GM23248 (cell line): ENCODE results near the gene RER1. TPM values are rescaled to one million over a fixed set of nuclear protein-coding genes. Genes with fewer than 3 reads are reported as not detected.

Experiments
- DNase-seq: peaks from one replicate; pipeline ENCODE4 v3.0.0-alpha.2; 2015
- H2AFZ ChIP-seq: fragments of 200-600 bp; sonication (generic); 2 replicates; pipeline ENCODE4 v1.6.1; 2016; ENCODE audit warnings: antibody characterized with exemption
- H3F3A ChIP-seq: fragments of 200-600 bp; sonication (generic); 2 replicates; pipeline ENCODE4 v1.6.1; 2016; ENCODE audit warnings: mild to moderate bottlenecking, antibody characterized with exemption, mixed run types; ENCODE audit not compliant: insufficient read depth
- H3K27ac ChIP-seq: fragments of 200-600 bp; sonication (generic); 2 replicates; pipeline ENCODE4 v1.5.1; 2016; ENCODE audit warnings: mild to moderate bottlenecking
- H3K27me3 ChIP-seq: fragments of 200-600 bp; sonication (generic); replicated peaks from 2 replicates; pipeline ENCODE4 v1.6.1; 2016; ENCODE audit warnings: mild to moderate bottlenecking; ENCODE audit not compliant: insufficient read depth
- H3K36me3 ChIP-seq: fragments of 200-600 bp; sonication (generic); 2 replicates; pipeline ENCODE4 v1.6.1; 2016; ENCODE audit warnings: low read depth, mild to moderate bottlenecking
- H3K4me1 ChIP-seq: fragments of 200-600 bp; sonication (generic); 2 replicates; pipeline ENCODE4 v1.6.1; 2016; ENCODE audit warnings: mild to moderate bottlenecking; ENCODE audit not compliant: insufficient read depth
- H3K4me2 ChIP-seq: fragments of 200-600 bp; sonication (generic); one replicate; pipeline ENCODE4 v1.6.1; 2016; ENCODE audit warnings: mild to moderate bottlenecking; ENCODE audit not compliant: unreplicated experiment
- H3K4me3 ChIP-seq: fragments of 200-600 bp; sonication (generic); 2 replicates; pipeline ENCODE4 v1.5.1; 2016; ENCODE audit warnings: mild to moderate bottlenecking
- H3K79me2 ChIP-seq: fragments of 200-600 bp; sonication (generic); 2 replicates; pipeline ENCODE4 v1.6.1; 2016; ENCODE audit warnings: mild to moderate bottlenecking; ENCODE audit not compliant: insufficient read depth
- H3K9ac ChIP-seq: fragments of 200-600 bp; sonication (generic); 2 replicates; pipeline ENCODE4 v1.6.1; 2016; ENCODE audit warnings: mild to moderate bottlenecking
- H3K9me2 ChIP-seq: fragments of 200-600 bp; sonication (generic); 2 replicates; pipeline ENCODE4 v1.6.1; 2016; ENCODE audit warnings: mixed run types, mild to moderate bottlenecking, moderate library complexity; ENCODE audit not compliant: insufficient read depth
- H3K9me3 ChIP-seq: fragments of 200-600 bp; sonication (generic); one replicate; pipeline ENCODE4 v1.6.1; 2017; ENCODE audit warnings: low read depth
- H4K20me1 ChIP-seq: fragments of 200-600 bp; sonication (generic); 2 replicates; pipeline ENCODE4 v1.6.0; 2016; ENCODE audit not compliant: insufficient read depth
- EZH2 ChIP-seq: fragments of 200-600 bp; sonication (generic); IDR thresholded peaks from 2 replicates; pipeline ENCODE4 v1.6.1; 2018; ENCODE audit warnings: antibody characterized with exemption, mild to moderate bottlenecking; ENCODE audit not compliant: insufficient read depth, poor library complexity, severe bottlenecking
- EZH2phosphoT487 ChIP-seq: fragments of 200-600 bp; sonication (generic); IDR thresholded peaks from 2 replicates; pipeline ENCODE4 v1.6.1; 2018; ENCODE audit warnings: antibody characterized with exemption, moderate library complexity, mild to moderate bottlenecking, low read depth; ENCODE audit not compliant: insufficient read depth
- WGBS, 2 experiments: methylation state at CpG; one replicate each; pipeline ENCODE4 v1.1.6; 2015 to 2017; ENCODE audit warnings: low lambda C conversion rate in 2 of 2, low coverage in 1 of 2; ENCODE audit errors: missing lambda C conversion rate in 2 of 2; 5-methylcytosine and 5-hydroxymethylcytosine counted together
- in situ Hi-C: fragments of 300-500 bp; cut with MboI; formaldehyde crosslinking; loops from 2 replicates; pipeline ENCODE4 v1.15.0; 2020
- polyA plus RNA-seq: library from polyadenylated mRNA; unstranded; fragments of >200 nt; fragmentation: Nextera tagmentation; extraction: Ambion mirVana; gene quantifications from 2 replicates; pipeline ENCODE4 v1.2.1, GENCODE V29; 2016
- total RNA-seq: library from RNA; depleted of rRNA; stranded (reverse); fragments of >200 nt; shearing (Covaris generic); gene quantifications from 2 replicates; pipeline ENCODE4 v1.2.3, GENCODE V29; 2014; rRNA removed

Gene RER1
- total RNA-seq (69.7 and 135 TPM in 2 replicates), polyA plus RNA-seq (328 and 331 TPM in 2 replicates)

- no peaks in the 10 kb centered on the region for H4K20me1 ChIP-seq
- TF ChIP-seq EZH2 (no peak), EZH2phosphoT487 (no peak)
- no peaks in the 10 kb centered on the region for H3K9me3 ChIP-seq
- peaks cover 60% of the 10 kb centered on the region for H3K79me2 ChIP-seq
- H3K9me2 ChIP-seq, result no peaks in the 10 kb centered on the region
- H3K27ac ChIP-seq, result peak within 1 kb of the TSS; percentile 55
- H3K4me2 ChIP-seq, result peak within 1 kb of the TSS; percentile 98
- H3K4me1 ChIP-seq, result peaks cover 11% of the 10 kb centered on the region
- no peaks in the 10 kb centered on the region for H3F3A ChIP-seq
- 0 to 1% methylated on average over 88 to 91 of the region's 103 CpGs for WGBS, 2 experiments
- no peaks in the 10 kb centered on the region; the same call in 1 of the 2 replicates for H3K36me3 ChIP-seq
- DNase-seq, result peak; percentile 100
- in situ Hi-C loops, result no loop called here
- no peaks in the 10 kb centered on the region for H3K27me3 ChIP-seq
- peak within 1 kb of the TSS; percentile 89 for H3K9ac ChIP-seq
- H3K4me3 ChIP-seq, result peak within 1 kb of the TSS; percentile 88
- H2AFZ ChIP-seq, result peak within 1 kb of the TSS; percentile 82
Measured at GRCh38 chr1:2391041-2391930, at the start of gene RER1, which contains the start of gene MORN1. Gene RER1, plus strand, starts transcription at chr1:2391841. Its CDS starts 3,950 bp downstream, at chr1:2395791. Gene MORN1, minus strand, starts transcription at chr1:2391554. Its CDS starts 21 bp downstream, at chr1:2391533.

- Histone ChIP-seq H4K20me1 (no peaks in the 10 kb centered on the region), H3K79me2 (no peaks in the 10 kb centered on the region), H3K4me3 (no peak overlapping the region), H3K9ac (no peak overlapping the region), H3K4me2 (no peak overlapping the region), H3K36me3 (no peaks in the 10 kb centered on the region), H3K9me3 (no peaks in the 10 kb centered on the region), H2AFZ (no peak overlapping the region), H3K9me2 (no peaks in the 10 kb centered on the region), H3K4me1 (no peaks in the 10 kb centered on the region), H3K27ac (no peak overlapping the region), H3K27me3 (no peaks in the 10 kb centered on the region), H3F3A (no peaks in the 10 kb centered on the region)
- no peak for DNase-seq
- in situ Hi-C loops, result no loop called here
- WGBS, 2 experiments, result 81 to 92% methylated on average over 19 to 21 of the region's 21 CpGs
- TF ChIP-seq EZH2phosphoT487, result no peak
- TF ChIP-seq EZH2, result no peak
Measured at GRCh38 chr1:2342384-2343022, 49.1 kb upstream of the RER1 start.

- H3K79me2 ChIP-seq, result no peaks in the 10 kb centered on the region
- no peaks in the 10 kb centered on the region for H3K4me1 ChIP-seq
- no peak overlapping the region for H3K27ac ChIP-seq
- in situ Hi-C loops, result no loop called here
- no peaks in the 10 kb centered on the region for H3K9me2 ChIP-seq
- no peaks in the 10 kb centered on the region for H4K20me1 ChIP-seq
- H3K9ac ChIP-seq, result no peak overlapping the region
- H3K4me3 ChIP-seq, result no peak overlapping the region
- H3K4me2 ChIP-seq, result no peak overlapping the region
- TF ChIP-seq EZH2 (no peak), EZH2phosphoT487 (no peak)
- no peaks in the 10 kb centered on the region for H3F3A ChIP-seq
- no peak overlapping the region for H2AFZ ChIP-seq
- H3K9me3 ChIP-seq, result no peaks in the 10 kb centered on the region
- no peaks in the 10 kb centered on the region for H3K36me3 ChIP-seq
- WGBS, 2 experiments, result 63 to 64% methylated on average over 36 to 39 of the region's 39 CpGs
- no peaks in the 10 kb centered on the region for H3K27me3 ChIP-seq
- no peak for DNase-seq
Measured at GRCh38 chr1:2343023-2343935, 48.4 kb upstream of the RER1 start.
